ENCODE measurements around the gene NDUFS1. TPM values are rescaled to one million over a fixed set of nuclear protein-coding genes. Genes with fewer than 3 reads are reported as not detected.

Gene NDUFS1
- total and polyA plus RNA-seq, 10 donors = 9.0 to 93.6 (median 65.2) TPM

- intact Hi-C loops (cut with DNase I; ENCODE audit: low total_unique reads) = no loop called here
- WGBS, 5 donors = 90 to 100% (median 98%) methylated on average over 2 of the region's 2 CpGs
- TF ChIP-seq, protein P1, sequence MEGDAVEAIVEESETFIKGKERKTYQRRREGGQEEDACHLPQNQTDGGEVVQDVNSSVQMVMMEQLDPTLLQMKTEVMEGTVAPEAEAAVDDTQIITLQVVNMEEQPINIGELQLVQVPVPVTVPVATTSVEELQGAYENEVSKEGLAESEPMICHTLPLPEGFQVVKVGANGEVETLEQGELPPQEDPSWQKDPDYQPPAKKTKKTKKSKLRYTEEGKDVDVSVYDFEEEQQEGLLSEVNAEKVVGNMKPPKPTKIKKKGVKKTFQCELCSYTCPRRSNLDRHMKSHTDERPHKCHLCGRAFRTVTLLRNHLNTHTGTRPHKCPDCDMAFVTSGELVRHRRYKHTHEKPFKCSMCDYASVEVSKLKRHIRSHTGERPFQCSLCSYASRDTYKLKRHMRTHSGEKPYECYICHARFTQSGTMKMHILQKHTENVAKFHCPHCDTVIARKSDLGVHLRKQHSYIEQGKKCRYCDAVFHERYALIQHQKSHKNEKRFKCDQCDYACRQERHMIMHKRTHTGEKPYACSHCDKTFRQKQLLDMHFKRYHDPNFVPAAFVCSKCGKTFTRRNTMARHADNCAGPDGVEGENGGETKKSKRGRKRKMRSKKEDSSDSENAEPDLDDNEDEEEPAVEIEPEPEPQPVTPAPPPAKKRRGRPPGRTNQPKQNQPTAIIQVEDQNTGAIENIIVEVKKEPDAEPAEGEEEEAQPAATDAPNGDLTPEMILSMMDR (IDR thresholded peaks at IDR 0.05 in 8 of 11, conservative IDR thresholded peaks at IDR 0.05 in 3 of 11) = no peak
Measured at GRCh38 chr2:206096876-206097275, 62.4 kb downstream of the NDUFS1 start.

DNA sequence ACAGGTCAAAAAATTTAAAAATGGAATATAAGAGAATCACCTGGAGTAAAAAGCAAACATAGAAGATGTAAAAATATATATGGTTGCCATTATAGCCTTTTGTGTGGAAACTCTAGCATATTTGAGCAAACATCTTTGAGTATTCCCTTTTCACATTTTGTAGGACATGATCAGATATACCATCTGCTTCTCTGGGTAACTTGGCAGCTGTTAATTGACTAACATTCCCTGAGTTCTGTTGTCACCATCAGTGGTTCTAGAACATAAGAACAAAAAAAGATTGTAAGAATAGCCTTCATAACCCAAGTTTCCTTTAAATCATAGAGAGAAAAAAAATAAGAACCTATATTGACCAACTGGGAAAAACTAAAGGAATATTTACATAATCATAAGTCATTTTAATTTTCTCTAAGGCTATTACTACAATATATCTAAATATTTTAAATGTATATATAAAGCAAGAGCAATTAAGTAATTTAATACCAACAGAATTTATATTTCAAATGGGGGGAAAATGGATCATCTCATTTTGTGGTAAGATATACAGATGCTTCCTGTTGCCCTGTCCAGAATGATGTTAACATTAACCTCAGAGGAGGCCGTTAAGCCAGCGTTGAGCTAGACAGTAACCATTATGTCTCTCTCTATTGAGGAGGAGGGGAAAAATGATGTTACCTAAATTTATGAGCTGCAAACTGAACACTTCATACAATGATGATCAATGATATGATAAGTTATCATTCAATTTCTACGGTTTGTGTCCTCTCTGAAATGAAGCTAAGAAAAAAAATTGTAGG is 63.5 kb downstream of the NDUFS1 start:
- intact Hi-C loops (cut with DNase I; ENCODE audit: low total_unique reads) = no loop called here
- Histone ChIP-seq H3K27me3 (replicated peaks in 1 of 7) (no peaks in the 10 kb centered on the region), H3K4me3 (no peak overlapping the region), H3K27ac (no peak overlapping the region), H3K36me3 (peaks cover 0 to 4% (median 0%) of the 10 kb centered on the region in 6 donors), H3K4me1 (peaks cover 0 to 9% (median 0%) of the 10 kb centered on the region in 6 donors), H3K9me3 (no peaks in the 10 kb centered on the region)
- TF ChIP-seq POLR2A (IDR thresholded peaks at IDR 0.05) = no peak
- TF ChIP-seq, protein P1 (IDR thresholded peaks at IDR 0.05 in 8 of 11, conservative IDR thresholded peaks at IDR 0.05 in 3 of 11) = no peak
- TF ChIP-seq POLR2AphosphoS5 (IDR thresholded peaks at IDR 0.05) = no peak
- WGBS, 5 donors = 28 to 48% (median 40%) methylated on average over 3 of the region's 3 CpGs
- no peak for DNase-seq

More at GRCh38 chr2:206096876-206097275, 62.4 kb downstream of the NDUFS1 start:
- no peak for DNase-seq
- H3K36me3 ChIP-seq = no peaks in the 10 kb centered on the region
- peaks cover 0 to 9% (median 0%) of the 10 kb centered on the region in 6 donors for H3K4me1 ChIP-seq
- no peaks in the 10 kb centered on the region for H3K27me3 ChIP-seq (replicated peaks in 1 of 7)
- H3K27ac ChIP-seq = no peak overlapping the region
- no peak overlapping the region for H3K4me3 ChIP-seq
- H3K9me3 ChIP-seq = no peaks in the 10 kb centered on the region

DNA sequence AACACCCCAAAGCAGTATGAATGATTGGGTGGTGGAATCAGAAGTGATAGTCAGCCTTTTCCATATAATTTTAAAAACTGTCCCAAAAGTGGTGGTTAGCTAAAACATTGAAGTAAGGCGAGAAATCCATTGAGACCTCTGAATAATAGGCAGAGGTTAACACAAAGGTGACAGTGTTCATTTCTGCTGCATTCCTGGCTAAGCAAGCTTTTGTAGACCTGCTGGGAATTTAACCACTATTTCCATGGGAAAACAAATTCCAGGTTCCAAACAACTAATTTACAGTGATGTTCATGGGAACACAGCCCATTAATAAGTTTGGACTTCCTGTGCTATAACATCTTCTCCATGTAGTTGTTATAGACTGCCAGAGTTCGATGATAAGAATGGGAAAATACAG is 66.9 kb downstream of the NDUFS1 start:
- Histone ChIP-seq H3K36me3 (peaks cover 0 to 18% (median 0%) of the 10 kb centered on the region in 6 donors), H3K27ac (no peak overlapping the region), H3K27me3 (replicated peaks in 1 of 7) (no peaks in the 10 kb centered on the region), H3K9me3 (no peaks in the 10 kb centered on the region), H3K4me1 (peaks cover 2 to 31% (median 16%) of the 10 kb centered on the region in 6 donors), H3K4me3 (no peak overlapping the region)
- no peak for DNase-seq
- intact Hi-C loops (cut with DNase I; ENCODE audit: low total_unique reads) = no loop called here
- 84 to 91% (median 90%) methylated on average over 2 of the region's 2 CpGs for WGBS, 5 donors
- no peak for TF ChIP-seq POLR2A (IDR thresholded peaks at IDR 0.05)
- TF ChIP-seq, protein P1 (IDR thresholded peaks at IDR 0.05 in 8 of 11, conservative IDR thresholded peaks at IDR 0.05 in 3 of 11) = no peak
- TF ChIP-seq POLR2AphosphoS5 (IDR thresholded peaks at IDR 0.05) = no peak

DNA sequence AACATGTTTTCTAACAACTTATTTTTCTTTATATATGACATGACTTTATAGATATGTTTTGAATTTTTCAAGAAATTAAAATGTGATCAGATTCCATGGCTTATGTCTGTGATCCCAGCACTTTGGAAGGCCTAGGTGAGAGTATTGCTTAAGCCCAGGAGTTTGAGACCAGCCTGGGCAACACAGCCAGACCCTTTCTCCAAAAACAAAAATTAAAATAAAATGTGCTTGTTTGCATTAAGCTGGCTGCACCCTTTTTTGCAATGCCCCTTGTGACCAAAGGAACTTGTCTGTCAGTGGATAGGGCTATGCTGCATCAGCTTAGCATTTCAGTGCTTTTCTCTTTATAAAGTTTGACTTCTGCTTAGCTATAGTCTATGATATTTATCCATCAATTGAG is 71.0 kb downstream of the NDUFS1 start:
- intact Hi-C loops (cut with DNase I; ENCODE audit: low total_unique reads) = loop anchor here (10.0 kb wide), 1 partner anchor 67 kb away; the partner anchor contains the start of genes EEF1B2 and NDUFS1

More for the DNA sequence above, 71.0 kb downstream of the NDUFS1 start:
- Histone ChIP-seq H3K4me1 (peaks cover 9 to 48% (median 28%) of the 10 kb centered on the region in 6 donors), H3K36me3 (peaks cover 0 to 18% (median 0%) of the 10 kb centered on the region in 6 donors), H3K27me3 (replicated peaks in 1 of 7) (no peaks in the 10 kb centered on the region), H3K9me3 (no peaks in the 10 kb centered on the region), H3K4me3 (no peak overlapping the region), H3K27ac (peak overlapping the region in 1 of 8 donors; percentile 7)
- no peak for DNase-seq
- TF ChIP-seq POLR2AphosphoS5 (IDR thresholded peaks at IDR 0.05) = no peak
- no peak for TF ChIP-seq POLR2A (IDR thresholded peaks at IDR 0.05)
- TF ChIP-seq, protein P1 (IDR thresholded peaks at IDR 0.05 in 8 of 11, conservative IDR thresholded peaks at IDR 0.05 in 3 of 11) = no peak
